Muscle of back (tissue), 11 donors: Measurements from ENCODE around the gene ACTR5. TPM values are rescaled to one million over a fixed set of nuclear protein-coding genes. Genes with fewer than 3 reads are reported as not detected.
A peak's percentile ranks its signal among the peaks of the same experiment; 100 is the strongest.
"Not testable (repeated sequence)": the region's sequence is repeated elsewhere in the genome, so short reads cannot be mapped to it uniquely, and the experiment has no call there.

Experiments
- DNase-seq, 3 donors: peaks; one replicate each; pipeline versions ENCODE4 v3.0.0 to v3.0.0-alpha.2; 2013
- polyA plus RNA-seq, 10 donors: library from polyadenylated mRNA; unstranded; fragments of 120-200 nt; gene quantifications; one replicate each; pipeline ENCODE4 v1.2.1, GENCODE V29; 2013; ENCODE audit not compliant: insufficient read length in 10 of 10

Gene ACTR5
- polyA plus RNA-seq, 10 donors, result 4.5 to 7.4 (median 5.9) TPM

GRCh38 chr20:38804221-38804620, 56.0 kb downstream of the ACTR5 start:
- DNase-seq, result no peak

- DNase-seq, result peak in 1 of 3 donors; percentile 30
Measured at GRCh38 chr20:38804682-38805501, 56.6 kb downstream of the ACTR5 start.

- DNase-seq, result peak in 2 of 3 donors; percentile 45 to 74
Measured at GRCh38 chr20:38805502-38805957, 57.3 kb downstream of the ACTR5 start, which contains the start of gene PPP1R16B. Gene PPP1R16B, plus strand, starts transcription at chr20:38805697. Its CDS starts 30,229 bp downstream, at chr20:38835926.

- peak in 1 of 3 donors; percentile 28 for DNase-seq
Measured at GRCh38 chr20:38805958-38806854, 57.9 kb downstream of the ACTR5 start.

GRCh38 chr20:38806855-38807655, 58.8 kb downstream of the ACTR5 start:
- DNase-seq, result no peak

GRCh38 chr20:38809942-38810341, 61.7 kb downstream of the ACTR5 start:
- DNase-seq, result no peak

GRCh38 chr20:38810926-38811630, 62.8 kb downstream of the ACTR5 start:
- DNase-seq, result no peak

GRCh38 chr20:38811769-38812168, 63.5 kb downstream of the ACTR5 start:
- no peak for DNase-seq

- no peak for DNase-seq
Measured at GRCh38 chr20:38812182-38812581, 63.9 kb downstream of the ACTR5 start.

- DNase-seq, result no peak
Measured at GRCh38 chr20:38812709-38813573, 64.7 kb downstream of the ACTR5 start.

- not testable (repeated sequence) for DNase-seq
Measured at GRCh38 chr20:38813574-38813962, 65.3 kb downstream of the ACTR5 start.

GRCh38 chr20:38815446-38815845, 67.2 kb downstream of the ACTR5 start:
- DNase-seq, result no peak

GRCh38 chr20:38818113-38819065, 70.1 kb downstream of the ACTR5 start:
- DNase-seq, result no peak

Other genes with a start within 250 kb of the ACTR5 start
- not detected for gene ADIG, start 167.3 kb upstream of the ACTR5 start, polyA plus RNA-seq
- gene ARHGAP40, start 146.7 kb upstream of the ACTR5 start, polyA plus RNA-seq, result under 1 TPM in 2 of 10 donors, not detected in 8; 0.12 to 0.57 TPM
- gene SLC32A1, start 24.0 kb upstream of the ACTR5 start, polyA plus RNA-seq, result not detected
- 1 to 10 TPM; 3.8 to 7.3 (median 5.4) TPM for gene PPP1R16B, start 57.2 kb downstream of the ACTR5 start, polyA plus RNA-seq
- 10 to 100 TPM in 1 of 10 donors, 1 to 10 TPM in 9; 4.8 to 13.4 (median 8.1) TPM for gene FAM83D, start 178.0 kb downstream of the ACTR5 start, polyA plus RNA-seq
- 10 to 100 TPM in 1 of 10 donors, 1 to 10 TPM in 9; 6.1 to 11.7 (median 8.3) TPM for gene DHX35, start 213.9 kb downstream of the ACTR5 start, polyA plus RNA-seq